HL-60 (cell line): ENCODE data around the gene SH3PXD2A.

Source experiments
- CTCF ChIP-seq: IDR thresholded peaks from one replicate; pipeline ENCODE4 v1.5.1; 2011; ENCODE audit warnings: low read length, control low read depth, inconsistent platforms; ENCODE audit not compliant: insufficient read depth
- GABPA ChIP-seq: IDR thresholded peaks from 2 replicates; pipeline ENCODE4 v1.6.1; 2012; ENCODE audit warnings: low read depth
- POLR2AphosphoS5 ChIP-seq: IDR thresholded peaks from 2 replicates; pipeline ENCODE4 v1.6.1; 2012; ENCODE audit warnings: low read depth
- REST ChIP-seq: IDR thresholded peaks from 2 replicates; pipeline ENCODE4 v1.6.1; 2012; ENCODE audit warnings: low read depth; ENCODE audit not compliant: insufficient replicate concordance

- no peak for TF ChIP-seq CTCF
- no peak for TF ChIP-seq POLR2AphosphoS5
- TF ChIP-seq REST = no peak
- TF ChIP-seq GABPA = no peak
These were observed 56.0 kb downstream of the SH3PXD2A start for GRCh38 chr10:103799341-103799740.
